DND-41 (cell line): ENCODE measurements around the gene FOXD1.
A peak's percentile ranks its signal among the peaks of the same experiment; 100 is the strongest.

Experiments
- ATAC-seq: fragments of 200-7000 bp; cut with Tn5 transposase; 3 replicates; pipeline ENCODE4 v1.9.1; 2021; ENCODE audit warnings: low read depth; ENCODE audit not compliant: insufficient read depth
- DNase-seq: peaks from one replicate; pipeline ENCODE4 v3.0.0-alpha.2; 2020
- H2AFZ ChIP-seq: 2 replicates; pipeline ENCODE4 v1.6.0; 2012; ENCODE audit warnings: low read depth, low read length
- H3K27ac ChIP-seq: 2 replicates; pipeline ENCODE4 v1.5.1; 2012; ENCODE audit warnings: low read length, inconsistent platforms
- H3K27me3 ChIP-seq: fragments of 200-600 bp; sonication (generic); 2 replicates; pipeline ENCODE4 v1.6.0; 2012; ENCODE audit warnings: low read length, mild to moderate bottlenecking, inconsistent platforms; ENCODE audit not compliant: insufficient read depth, poor library complexity
- H3K36me3 ChIP-seq: 2 replicates; pipeline ENCODE4 v1.5.1; 2012; ENCODE audit warnings: low read length, inconsistent platforms; ENCODE audit not compliant: insufficient read depth
- H3K4me1 ChIP-seq: 2 replicates; pipeline ENCODE4 v1.5.1; 2012; ENCODE audit warnings: mild to moderate bottlenecking, low read length; ENCODE audit not compliant: insufficient read depth
- H3K4me2 ChIP-seq: 2 replicates; pipeline ENCODE4 v1.6.0; 2012; ENCODE audit warnings: mild to moderate bottlenecking, moderate library complexity, low read length, inconsistent platforms; ENCODE audit not compliant: insufficient read depth
- H3K4me3 ChIP-seq, 2 experiments: fragments of 200-600 bp in 1 of 2; shearing (Covaris generic) in 1 of 2; 2 replicates each; pipeline ENCODE4 v1.5.1; 2012 to 2016; ENCODE audit warnings: inconsistent platforms in 2 of 2, low read length in 2 of 2, mild to moderate bottlenecking in 2 of 2, low read depth in 1 of 2, moderate library complexity in 1 of 2
- H3K79me2 ChIP-seq: 2 replicates; pipeline ENCODE4 v1.6.0; 2012; ENCODE audit warnings: low read length, inconsistent platforms; ENCODE audit not compliant: insufficient read depth
- H3K9ac ChIP-seq: 2 replicates; pipeline ENCODE4 v1.6.0; 2012; ENCODE audit warnings: low read depth, mild to moderate bottlenecking, inconsistent platforms, low read length, moderate library complexity
- H3K9me3 ChIP-seq: 2 replicates; pipeline ENCODE4 v1.5.1; 2012; ENCODE audit warnings: low read length, moderate library complexity, mild to moderate bottlenecking, inconsistent platforms; ENCODE audit not compliant: insufficient read depth, severe bottlenecking
- H4K20me1 ChIP-seq: 2 replicates; pipeline ENCODE4 v1.6.0; 2012; ENCODE audit warnings: low read length; ENCODE audit not compliant: insufficient read depth
- EZH2 ChIP-seq: IDR thresholded peaks from 3 replicates; pipeline ENCODE4 v1.6.1; 2012; ENCODE audit warnings: borderline replicate concordance, low read depth, mild to moderate bottlenecking, moderate library complexity, low read length, inconsistent platforms; ENCODE audit not compliant: severe bottlenecking
- TF ChIP-seq, protein P1 (sequence below): IDR thresholded peaks from 2 replicates; pipeline ENCODE4 v1.5.1; 2012; ENCODE audit warnings: borderline replicate concordance, low read length, moderate library complexity, mild to moderate bottlenecking; ENCODE audit not compliant: poor library complexity, severe bottlenecking; ENCODE audit errors: extremely low read depth

FOXD1 gene

DNA sequence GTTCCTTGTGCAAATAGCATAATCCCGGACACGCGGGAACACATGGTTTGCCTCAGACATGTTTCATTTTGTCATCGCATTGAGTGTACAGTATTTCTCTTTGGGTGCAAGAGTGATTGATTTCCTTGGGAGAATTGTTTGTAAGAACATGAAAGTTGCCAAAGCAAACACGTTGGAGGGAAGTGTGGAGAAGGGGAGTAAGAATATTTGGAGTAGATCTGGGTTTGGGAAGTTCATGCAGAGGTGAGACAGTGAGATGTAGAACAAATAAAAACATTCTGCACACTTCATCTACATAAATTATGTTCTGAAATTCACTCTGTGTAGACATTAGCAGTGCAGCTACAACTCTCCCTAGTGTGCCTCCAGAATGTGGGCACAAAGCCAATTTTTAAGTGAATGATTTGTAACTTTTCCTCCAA is 24.0 kb downstream of the FOXD1 start:
- no peaks in the 10 kb centered on the region for H3K27me3 ChIP-seq
- H3K27ac ChIP-seq = no peak overlapping the region
- no peak overlapping the region for H3K9ac ChIP-seq
- no peaks in the 10 kb centered on the region for H3K4me1 ChIP-seq
- H3K4me3 ChIP-seq = no peak overlapping the region
- no peaks in the 10 kb centered on the region for H3K79me2 ChIP-seq
- no peak for DNase-seq
- H4K20me1 ChIP-seq = no peaks in the 10 kb centered on the region
- H2AFZ ChIP-seq = no peak overlapping the region
- no peak for ATAC-seq
- H3K9me3 ChIP-seq = no peaks in the 10 kb centered on the region
- no peaks in the 10 kb centered on the region for H3K36me3 ChIP-seq
- TF ChIP-seq, protein P1, sequence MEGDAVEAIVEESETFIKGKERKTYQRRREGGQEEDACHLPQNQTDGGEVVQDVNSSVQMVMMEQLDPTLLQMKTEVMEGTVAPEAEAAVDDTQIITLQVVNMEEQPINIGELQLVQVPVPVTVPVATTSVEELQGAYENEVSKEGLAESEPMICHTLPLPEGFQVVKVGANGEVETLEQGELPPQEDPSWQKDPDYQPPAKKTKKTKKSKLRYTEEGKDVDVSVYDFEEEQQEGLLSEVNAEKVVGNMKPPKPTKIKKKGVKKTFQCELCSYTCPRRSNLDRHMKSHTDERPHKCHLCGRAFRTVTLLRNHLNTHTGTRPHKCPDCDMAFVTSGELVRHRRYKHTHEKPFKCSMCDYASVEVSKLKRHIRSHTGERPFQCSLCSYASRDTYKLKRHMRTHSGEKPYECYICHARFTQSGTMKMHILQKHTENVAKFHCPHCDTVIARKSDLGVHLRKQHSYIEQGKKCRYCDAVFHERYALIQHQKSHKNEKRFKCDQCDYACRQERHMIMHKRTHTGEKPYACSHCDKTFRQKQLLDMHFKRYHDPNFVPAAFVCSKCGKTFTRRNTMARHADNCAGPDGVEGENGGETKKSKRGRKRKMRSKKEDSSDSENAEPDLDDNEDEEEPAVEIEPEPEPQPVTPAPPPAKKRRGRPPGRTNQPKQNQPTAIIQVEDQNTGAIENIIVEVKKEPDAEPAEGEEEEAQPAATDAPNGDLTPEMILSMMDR = no peak
- TF ChIP-seq EZH2 = no peak
- H3K4me2 ChIP-seq = no peak overlapping the region

- DNase-seq (no peak), ATAC-seq (no peak)
- TF ChIP-seq EZH2 = no peak
- TF ChIP-seq, protein P1 = peak; percentile 7
- Histone ChIP-seq H4K20me1 (no peaks in the 10 kb centered on the region), H3K4me2 (no peak overlapping the region), H3K27ac (no peak overlapping the region), H3K27me3 (no peaks in the 10 kb centered on the region), H3K9ac (no peak overlapping the region), H3K36me3 (no peaks in the 10 kb centered on the region), H3K79me2 (no peaks in the 10 kb centered on the region), H3K9me3 (no peaks in the 10 kb centered on the region), H3K4me3 (no peak overlapping the region), H3K4me1 (no peaks in the 10 kb centered on the region), H2AFZ (no peak overlapping the region)
Observed at GRCh38 chr5:73422164-73422563, 26.4 kb downstream of the FOXD1 start.

DNA sequence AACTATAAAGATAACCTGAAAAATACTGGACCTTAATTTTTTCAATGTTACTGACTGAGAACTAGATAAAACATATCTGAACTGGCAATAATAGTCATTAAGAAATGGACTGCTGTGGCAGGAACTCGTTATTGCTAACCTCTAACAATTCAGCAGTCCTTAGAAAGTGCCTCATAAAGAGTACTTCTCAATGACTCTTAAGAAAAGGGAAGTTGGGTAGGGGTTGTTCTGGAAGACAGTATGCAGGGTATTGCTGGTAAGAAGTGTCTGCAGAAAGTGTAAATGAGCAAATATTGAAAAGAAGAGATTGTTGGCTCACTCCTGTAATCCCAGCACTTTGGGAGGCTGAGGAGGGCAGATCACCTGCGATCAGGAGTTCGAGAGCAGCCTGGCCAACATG is 27.9 kb downstream of the FOXD1 start:
- Histone ChIP-seq H3K36me3 (no peaks in the 10 kb centered on the region), H2AFZ (no peak overlapping the region), H3K4me2 (no peak overlapping the region), H4K20me1 (no peaks in the 10 kb centered on the region), H3K4me1 (no peaks in the 10 kb centered on the region), H3K27ac (no peak overlapping the region), H3K9ac (no peak overlapping the region), H3K27me3 (no peaks in the 10 kb centered on the region), H3K4me3 (no peak overlapping the region), H3K79me2 (no peaks in the 10 kb centered on the region), H3K9me3 (no peaks in the 10 kb centered on the region)
- no peak for TF ChIP-seq EZH2
- TF ChIP-seq, protein P1 = no peak
- DNase-seq (no peak), ATAC-seq (no peak)
